ENCODE results near the gene CCDC47.

DNA sequence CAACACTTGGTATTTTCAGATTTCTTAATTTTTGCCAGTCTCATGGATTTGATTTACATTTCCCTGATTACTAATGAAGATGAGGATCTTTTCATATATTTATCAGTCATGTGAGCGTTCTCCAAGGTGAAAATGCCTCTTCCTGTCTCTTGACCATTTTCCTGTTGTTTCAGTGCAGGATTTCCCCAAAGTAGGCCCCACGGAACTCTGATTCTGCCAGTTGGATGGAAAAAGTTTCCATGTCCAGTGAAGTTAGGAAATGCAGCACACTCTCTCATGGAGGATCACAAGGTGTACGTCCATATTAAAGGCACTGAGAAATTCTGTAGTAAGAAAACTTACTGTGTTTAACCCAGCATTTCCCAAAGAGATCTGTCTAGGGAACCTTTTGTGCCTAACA lies 57.0 kb downstream of the CCDC47 start:
- TF ChIP-seq, protein P1, sequence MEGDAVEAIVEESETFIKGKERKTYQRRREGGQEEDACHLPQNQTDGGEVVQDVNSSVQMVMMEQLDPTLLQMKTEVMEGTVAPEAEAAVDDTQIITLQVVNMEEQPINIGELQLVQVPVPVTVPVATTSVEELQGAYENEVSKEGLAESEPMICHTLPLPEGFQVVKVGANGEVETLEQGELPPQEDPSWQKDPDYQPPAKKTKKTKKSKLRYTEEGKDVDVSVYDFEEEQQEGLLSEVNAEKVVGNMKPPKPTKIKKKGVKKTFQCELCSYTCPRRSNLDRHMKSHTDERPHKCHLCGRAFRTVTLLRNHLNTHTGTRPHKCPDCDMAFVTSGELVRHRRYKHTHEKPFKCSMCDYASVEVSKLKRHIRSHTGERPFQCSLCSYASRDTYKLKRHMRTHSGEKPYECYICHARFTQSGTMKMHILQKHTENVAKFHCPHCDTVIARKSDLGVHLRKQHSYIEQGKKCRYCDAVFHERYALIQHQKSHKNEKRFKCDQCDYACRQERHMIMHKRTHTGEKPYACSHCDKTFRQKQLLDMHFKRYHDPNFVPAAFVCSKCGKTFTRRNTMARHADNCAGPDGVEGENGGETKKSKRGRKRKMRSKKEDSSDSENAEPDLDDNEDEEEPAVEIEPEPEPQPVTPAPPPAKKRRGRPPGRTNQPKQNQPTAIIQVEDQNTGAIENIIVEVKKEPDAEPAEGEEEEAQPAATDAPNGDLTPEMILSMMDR (IDR thresholded peaks at IDR 0.05; ENCODE audit: low read depth, low read length, missing input control): no peak
- TF ChIP-seq RAD21 (IDR thresholded peaks at IDR 0.05) (no peak), TAF1 (conservative IDR thresholded peaks at IDR 0.05) (no peak), YY1 (IDR thresholded peaks at IDR 0.05) (no peak), REST (IDR thresholded peaks at IDR 0.05) (no peak), JUND (IDR thresholded peaks at IDR 0.05) (no peak)

Data from liver (tissue), 3 donors.